Epithelial cell of proximal tubule (primary cell): Measurements from ENCODE around the gene ERCC6. TPM values are rescaled to one million over a fixed set of nuclear protein-coding genes. Genes with fewer than 3 reads are reported as not detected.

Experiments used
- DNase-seq: peaks from one replicate; pipeline ENCODE4 v3.0.0-alpha.2; 2011; ENCODE audit warnings: low read depth
- H3K4me3 ChIP-seq: 2 replicates; pipeline ENCODE4 v1.5.1; 2011; ENCODE audit warnings: low read depth, mild to moderate bottlenecking, low read length
- total RNA-seq: library from RNA; depleted of rRNA; stranded (reverse); fragments of >200 nt; gene quantifications from 2 replicates; pipeline ENCODE4 v1.2.3, GENCODE V29; 2015
- TF ChIP-seq, protein P1 (sequence below): conservative IDR thresholded peaks from 2 replicates; pipeline ENCODE4 v1.5.1; 2012; ENCODE audit warnings: low read depth, mild to moderate bottlenecking, low read length

ERCC6 gene
- 4.1 and 5.6 TPM in 2 replicates for total RNA-seq

- H3K4me3 ChIP-seq, result peak within 1 kb of the TSS; percentile 76
- TF ChIP-seq, protein P1, sequence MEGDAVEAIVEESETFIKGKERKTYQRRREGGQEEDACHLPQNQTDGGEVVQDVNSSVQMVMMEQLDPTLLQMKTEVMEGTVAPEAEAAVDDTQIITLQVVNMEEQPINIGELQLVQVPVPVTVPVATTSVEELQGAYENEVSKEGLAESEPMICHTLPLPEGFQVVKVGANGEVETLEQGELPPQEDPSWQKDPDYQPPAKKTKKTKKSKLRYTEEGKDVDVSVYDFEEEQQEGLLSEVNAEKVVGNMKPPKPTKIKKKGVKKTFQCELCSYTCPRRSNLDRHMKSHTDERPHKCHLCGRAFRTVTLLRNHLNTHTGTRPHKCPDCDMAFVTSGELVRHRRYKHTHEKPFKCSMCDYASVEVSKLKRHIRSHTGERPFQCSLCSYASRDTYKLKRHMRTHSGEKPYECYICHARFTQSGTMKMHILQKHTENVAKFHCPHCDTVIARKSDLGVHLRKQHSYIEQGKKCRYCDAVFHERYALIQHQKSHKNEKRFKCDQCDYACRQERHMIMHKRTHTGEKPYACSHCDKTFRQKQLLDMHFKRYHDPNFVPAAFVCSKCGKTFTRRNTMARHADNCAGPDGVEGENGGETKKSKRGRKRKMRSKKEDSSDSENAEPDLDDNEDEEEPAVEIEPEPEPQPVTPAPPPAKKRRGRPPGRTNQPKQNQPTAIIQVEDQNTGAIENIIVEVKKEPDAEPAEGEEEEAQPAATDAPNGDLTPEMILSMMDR, result no peak
Measured at GRCh38 chr10:49538381-49539319, at the start of gene ERCC6. Gene ERCC6, minus strand, starts transcription at chr10:49539121.

DNA sequence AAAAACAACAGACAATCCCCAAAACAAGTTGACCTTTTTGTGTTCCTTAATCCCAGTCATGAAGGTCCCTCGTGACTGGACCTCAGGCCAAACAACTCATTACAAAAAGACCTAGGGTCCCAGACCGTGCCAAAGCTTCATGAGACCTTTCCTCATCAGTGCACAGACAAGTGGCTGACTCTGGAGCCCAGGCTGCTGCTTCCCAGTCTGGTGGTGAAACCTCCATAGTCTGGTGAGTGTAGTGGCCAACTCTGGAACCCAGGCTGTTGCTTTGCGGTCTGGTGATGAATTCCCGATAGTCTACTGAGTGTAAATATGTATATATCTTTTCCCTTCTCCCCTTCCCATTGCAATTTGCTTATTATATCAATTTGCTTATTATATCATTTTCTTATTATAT lies 49.1 kb upstream of the ERCC6 start:
- H3K4me3 ChIP-seq, result no peak overlapping the region
- TF ChIP-seq, protein P1, result no peak
- no peak for DNase-seq

More at GRCh38 chr10:49538381-49539319, at the start of gene ERCC6:
- peak; percentile 59 for DNase-seq

DNA sequence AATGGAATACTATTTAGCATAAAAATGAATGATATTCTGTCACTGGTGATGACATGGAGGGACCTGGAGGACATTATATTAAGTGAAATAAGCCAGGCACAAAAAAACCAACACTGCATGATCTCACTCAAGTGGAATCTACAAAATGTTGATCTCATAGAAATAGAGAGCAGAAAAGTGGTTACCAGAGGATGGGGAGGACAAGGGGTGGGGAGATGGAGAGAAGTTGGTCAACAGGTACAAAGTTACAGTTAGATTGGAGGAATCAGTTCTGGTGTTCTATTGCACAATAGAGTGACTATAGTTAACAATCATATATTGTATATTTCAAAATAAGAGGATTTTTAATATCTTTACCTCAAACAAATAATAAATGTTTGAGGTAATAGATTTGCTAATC lies 46.5 kb upstream of the ERCC6 start:
- H3K4me3 ChIP-seq, result no peak overlapping the region
- no peak for DNase-seq
- TF ChIP-seq, protein P1, result no peak

DNA sequence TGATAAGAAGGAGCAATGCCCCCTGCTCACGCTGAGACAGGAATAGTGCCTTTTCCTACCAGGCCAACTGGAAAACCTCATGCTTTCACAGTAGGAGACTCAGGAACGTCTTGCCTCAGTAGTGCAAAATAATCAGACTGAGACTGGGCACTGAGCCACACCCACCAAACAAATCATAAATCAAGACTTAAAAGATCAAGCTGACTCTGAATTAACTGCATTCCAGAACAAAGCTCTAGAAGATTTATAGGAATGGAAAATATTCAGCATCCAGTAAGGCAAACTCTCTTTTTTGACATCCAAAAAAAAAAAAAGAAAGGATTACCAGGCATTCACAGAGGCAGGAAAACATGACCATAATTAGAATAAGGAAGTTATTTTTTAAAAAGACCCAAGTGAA lies 40.7 kb upstream of the ERCC6 start:
- DNase-seq, result no peak
- TF ChIP-seq, protein P1, result no peak
- no peak overlapping the region for H3K4me3 ChIP-seq

DNA sequence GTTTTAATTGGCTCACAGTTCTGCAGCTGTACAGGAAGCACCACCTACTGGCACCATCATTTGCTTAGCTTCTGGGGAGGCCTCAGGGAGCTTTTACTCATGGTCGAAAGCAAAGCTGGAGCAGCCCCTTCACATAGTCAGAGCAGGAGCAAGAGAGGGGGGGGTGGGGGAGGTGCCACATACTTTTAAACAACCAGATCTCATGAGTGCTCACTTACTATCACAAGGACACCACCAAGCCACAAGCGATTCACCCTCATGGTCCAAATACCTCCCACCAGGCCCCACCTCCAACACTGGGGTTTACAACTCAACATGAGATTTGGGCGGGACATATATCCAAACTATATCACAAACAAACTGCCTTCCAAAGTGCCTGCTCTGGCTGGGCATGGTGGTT lies 39.5 kb upstream of the ERCC6 start:
- TF ChIP-seq, protein P1, result no peak

GRCh38 chr10:49577182-49577925 lies 38.4 kb upstream of the ERCC6 start:
- H3K4me3 ChIP-seq, result no peak overlapping the region
- no peak for DNase-seq
- TF ChIP-seq, protein P1, result no peak

More for the DNA sequence above, 39.5 kb upstream of the ERCC6 start:
- H3K4me3 ChIP-seq, result no peak overlapping the region
- no peak for DNase-seq
